Limb (tissue), 2 donors: ENCODE data around the gene ARHGAP24.

ENCODE experiments used
- DNase-seq, 2 donors: peaks; one replicate each; pipeline ENCODE4 v3.0.0-alpha.2; 2016; ENCODE audit errors: extremely low spot score in 2 of 2

The ARHGAP24 gene

DNA sequence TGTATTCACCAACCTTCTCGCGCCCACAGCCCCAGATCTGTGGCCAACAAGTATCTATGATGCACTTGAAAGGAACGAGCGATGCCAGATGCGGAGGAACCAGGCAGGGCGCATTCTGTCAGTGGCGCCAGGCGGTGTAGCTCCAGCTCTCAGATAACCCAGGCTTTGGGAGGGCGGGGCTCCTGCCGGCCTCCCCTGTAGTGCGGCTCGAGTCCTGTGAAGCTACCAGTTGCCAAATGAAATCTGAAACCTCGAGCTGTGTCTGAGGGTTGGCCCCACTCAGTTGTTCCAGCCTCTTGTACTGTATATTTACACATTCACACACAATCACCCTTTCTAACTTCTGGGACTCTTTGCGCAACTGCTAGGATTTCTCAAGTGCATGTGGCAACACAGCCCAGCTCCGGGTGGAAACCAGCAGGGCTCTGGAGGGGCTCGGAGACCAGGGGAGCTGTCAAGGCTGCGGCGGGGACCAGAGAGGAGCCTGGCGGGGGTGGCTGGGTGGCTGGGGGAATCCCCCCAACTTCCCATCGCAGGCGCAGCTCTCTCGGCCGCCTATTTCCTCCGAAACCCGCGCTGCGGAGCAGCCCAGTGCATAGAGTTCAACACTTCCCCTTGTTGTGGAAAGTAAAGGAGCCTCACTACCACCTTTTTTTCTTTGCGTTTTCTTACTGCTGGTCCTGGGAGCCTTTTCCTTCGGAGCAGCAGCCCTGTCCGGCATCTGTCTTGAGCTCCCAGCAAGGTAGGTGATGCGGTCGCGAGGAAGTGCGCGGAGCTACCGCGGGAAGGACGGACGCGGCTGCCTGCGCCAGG is at the start of gene ARHGAP24:
TSS of gene ARHGAP24 (plus strand) at position 333 of the 813 bp plus-strand sequence.
- DNase-seq = peak; percentile 83 to 90

DNA sequence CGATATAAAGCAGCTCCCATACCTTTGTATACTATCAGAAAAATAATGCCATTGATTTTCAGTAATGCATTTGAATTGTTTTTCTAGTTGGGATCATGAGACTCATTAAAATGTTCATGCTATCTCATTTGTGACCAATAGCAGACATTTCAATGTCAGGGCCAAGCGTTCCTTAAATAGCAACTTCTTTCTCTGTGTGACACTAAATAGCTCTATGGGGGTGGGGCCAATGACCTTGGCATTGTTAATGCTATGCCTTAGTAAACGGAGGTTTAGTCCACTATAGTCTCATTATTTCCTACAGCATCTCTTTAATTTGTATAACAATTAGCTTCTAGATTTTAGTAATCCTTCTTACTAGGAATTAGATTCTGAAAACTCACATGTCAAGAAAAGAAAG is 48.6 kb upstream of the ARHGAP24 start:
- DNase-seq = no peak

- no peak for DNase-seq
These were observed 47.8 kb upstream of the ARHGAP24 start for GRCh38 chr4:85427123-85427522.

GRCh38 chr4:85430226-85430625 is 44.7 kb upstream of the ARHGAP24 start:
- DNase-seq = no peak

DNA sequence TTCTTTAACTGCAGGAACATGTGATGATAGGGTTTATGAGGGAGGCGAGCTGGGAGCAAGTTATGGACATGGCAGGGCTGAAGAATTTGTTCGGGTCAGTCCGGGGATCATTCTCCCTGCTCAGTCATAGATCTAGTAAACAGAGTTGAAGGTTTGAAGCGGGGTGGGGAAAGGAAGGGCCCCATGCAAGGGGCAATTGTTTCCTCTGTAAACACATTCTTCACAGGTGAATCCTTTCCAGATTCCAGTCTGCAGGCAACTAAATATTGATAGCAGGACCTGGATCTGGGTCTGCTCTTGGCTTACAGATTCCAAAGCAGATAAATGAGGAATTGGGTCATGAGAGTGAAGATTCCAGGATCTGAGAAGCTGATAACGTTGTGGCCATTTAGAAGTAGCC is 44.3 kb upstream of the ARHGAP24 start:
- DNase-seq = no peak

DNA sequence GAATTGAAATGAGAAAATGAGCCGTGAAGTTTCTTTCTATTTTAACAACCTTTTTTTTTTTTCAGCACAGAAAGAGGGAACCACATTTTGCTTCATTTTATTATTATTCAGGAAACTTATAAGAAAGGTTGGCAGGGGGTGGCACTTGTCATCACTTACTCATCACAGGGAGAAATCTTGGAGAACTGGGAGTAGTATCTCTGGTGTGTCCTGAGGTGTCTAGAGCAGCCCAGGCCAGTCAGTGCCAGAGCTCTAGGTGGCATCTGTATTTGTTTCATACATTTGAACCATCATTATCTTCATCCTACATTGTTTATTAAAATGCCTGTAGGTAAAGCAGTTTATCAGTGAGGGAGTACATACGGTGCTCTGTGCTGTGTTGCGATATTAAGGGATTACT is 43.8 kb upstream of the ARHGAP24 start:
- DNase-seq = no peak

DNA sequence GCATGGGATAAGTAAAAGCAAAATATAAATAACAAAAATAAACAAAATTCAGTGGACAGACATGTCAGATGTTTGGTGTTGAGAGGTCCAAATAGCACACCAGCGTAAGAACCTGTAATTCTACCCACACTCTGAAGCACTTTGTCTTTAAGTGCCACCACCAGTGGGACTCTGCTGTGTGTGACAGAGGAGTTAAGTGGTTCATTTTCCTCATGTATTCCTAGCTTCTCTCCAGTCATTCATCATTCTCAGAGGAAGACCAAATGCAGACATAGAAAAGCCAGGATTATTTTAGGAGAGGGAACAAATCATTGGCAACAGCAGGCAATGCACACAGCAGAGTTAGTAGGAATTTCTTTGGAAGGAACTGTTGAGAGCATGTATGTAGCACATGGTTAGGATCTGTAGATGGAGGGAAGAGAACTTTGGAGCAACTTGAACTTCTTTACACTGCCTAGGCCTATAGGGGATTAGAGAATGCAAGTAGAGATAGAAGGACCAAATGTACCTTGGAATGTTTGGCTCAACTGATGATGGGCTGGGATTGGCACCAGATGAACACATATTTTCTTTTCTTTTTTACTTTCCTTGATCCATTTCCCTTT is 43.0 kb upstream of the ARHGAP24 start:
- no peak for DNase-seq

DNA sequence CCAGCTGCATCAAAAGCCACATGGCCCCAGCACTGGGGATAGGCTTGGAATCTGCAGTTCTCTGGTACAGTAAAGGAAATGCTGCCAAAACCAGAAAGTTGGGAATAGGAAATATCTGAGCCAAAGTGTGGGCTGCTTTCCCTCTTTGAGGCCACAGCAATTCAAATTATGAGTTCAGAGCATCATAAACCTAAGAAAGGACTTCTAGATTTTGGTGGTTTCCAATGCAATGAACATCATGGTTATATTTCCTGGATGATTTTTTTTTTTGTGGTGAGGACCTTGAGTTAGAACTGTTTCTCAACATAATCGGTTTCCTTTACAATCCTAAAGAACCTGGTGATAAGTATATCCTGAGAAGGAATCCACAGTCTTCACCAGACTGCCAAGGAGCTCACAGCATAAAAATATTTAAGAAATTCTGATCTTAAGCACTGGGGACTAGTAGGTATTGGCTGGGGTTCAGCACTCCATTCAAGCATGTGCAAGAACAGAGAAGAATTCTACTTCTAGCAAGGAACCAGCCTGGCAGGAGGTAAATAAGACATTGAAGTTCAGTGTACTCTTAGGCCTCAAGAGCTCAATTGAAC is 29.8 kb upstream of the ARHGAP24 start:
- DNase-seq = no peak

DNA sequence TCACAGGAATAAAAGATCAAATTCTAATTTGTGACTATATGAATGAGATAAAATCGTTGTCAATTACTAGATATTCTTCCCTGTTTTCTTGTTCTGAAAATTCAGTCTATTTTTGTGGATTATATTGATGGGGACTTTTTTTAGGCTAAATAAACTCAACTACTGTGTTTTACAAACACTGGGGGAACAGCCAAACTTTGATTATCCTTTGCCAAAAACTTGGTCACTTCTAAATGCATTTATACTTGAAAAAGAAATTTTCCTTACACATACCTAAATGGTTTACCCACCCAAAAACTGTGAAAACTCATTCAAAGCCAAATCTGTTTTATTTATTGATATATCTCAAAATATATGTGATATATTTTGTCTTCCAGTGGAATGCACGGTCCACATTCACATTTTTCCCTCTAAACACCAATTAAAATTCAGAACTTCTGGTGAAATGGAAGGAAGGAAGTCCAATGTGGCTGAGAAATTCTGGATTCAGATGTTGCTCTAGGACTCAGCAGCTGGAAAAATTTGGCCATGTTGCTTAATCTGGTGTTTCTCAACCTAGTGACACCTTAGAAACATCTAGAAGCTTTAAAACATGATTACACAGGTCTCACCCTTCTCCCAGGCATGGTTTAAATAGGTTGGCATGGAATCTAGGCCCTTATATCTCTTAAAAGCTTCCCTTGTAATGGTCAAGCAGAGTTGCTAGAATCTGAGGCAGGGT is 28.6 kb upstream of the ARHGAP24 start:
- no peak for DNase-seq

GRCh38 chr4:85448906-85449890 is 25.8 kb upstream of the ARHGAP24 start:
- no peak for DNase-seq

- no peak for DNase-seq
These were observed 22.8 kb upstream of the ARHGAP24 start for GRCh38 chr4:85452058-85452731.

DNA sequence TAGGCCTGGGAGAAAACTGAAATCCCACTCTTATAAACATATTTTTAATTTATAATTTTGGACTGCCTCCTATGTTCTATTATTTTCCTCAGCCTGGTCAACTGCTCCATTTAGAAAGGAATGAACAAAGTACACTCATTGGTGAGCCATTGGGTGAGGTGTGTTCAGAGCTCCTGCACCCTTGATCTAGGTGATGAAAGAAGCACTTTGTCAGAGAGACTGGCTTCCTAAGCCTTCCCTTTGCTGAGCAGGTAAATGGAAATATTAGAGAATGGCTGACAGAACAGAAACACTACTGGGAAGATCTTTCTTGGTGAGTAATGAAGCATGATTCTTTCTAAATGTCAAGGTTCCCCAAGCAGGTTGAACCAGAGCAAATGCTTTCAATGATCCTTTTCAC is 19.0 kb upstream of the ARHGAP24 start:
- no peak for DNase-seq

DNA sequence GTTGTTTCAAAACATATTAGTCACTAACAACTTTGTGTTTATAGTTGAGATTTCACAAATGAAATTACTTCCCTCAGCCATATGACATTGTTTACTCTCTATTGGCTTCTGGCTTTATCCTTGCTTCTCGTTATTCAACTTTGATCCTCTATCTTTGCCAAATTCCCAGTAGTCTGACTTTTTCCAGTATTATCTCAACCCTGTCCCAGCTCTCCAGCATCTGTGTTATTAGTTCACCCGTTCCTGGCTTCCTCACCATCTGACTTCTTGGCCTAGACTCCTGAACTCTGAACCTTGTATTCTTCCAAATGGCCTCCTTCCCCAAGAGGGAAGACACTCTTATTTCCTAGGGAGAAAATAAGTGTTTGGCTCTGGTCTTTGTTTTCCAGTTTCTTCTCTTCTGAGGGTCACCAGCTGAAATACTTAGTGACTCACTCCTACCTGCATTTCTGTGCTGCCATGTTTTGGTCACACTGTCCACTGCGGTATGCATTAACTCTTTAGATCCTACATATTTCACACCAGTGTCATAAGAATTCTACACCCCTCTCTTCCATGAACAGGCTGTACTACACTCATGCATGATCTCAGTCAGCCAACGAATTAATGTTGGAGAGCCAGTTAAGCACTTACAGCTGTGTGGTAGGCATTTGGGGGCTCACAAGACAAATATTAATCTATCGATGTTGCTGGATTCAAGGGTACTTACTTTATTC is 17.0 kb upstream of the ARHGAP24 start:
- no peak for DNase-seq

DNA sequence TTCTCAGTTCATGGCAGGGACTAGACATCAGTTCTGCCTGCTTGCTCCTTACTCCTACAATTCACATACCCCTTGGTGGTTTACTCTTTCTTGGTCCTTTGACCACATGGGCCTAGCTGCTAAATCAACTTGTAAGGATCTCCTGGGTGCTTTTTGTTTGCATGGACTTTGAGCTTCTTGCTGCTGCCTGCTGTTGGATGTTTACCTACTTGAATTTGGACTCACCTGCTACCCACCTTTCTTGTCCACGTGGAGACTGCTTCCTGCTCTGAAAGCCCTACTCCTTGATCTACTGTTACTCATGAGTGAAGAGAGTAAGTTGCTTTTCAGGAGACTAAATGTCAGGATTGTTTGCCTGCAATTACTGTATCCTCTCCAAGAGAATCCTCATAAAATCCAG is 15.2 kb upstream of the ARHGAP24 start:
- DNase-seq = no peak

DNA sequence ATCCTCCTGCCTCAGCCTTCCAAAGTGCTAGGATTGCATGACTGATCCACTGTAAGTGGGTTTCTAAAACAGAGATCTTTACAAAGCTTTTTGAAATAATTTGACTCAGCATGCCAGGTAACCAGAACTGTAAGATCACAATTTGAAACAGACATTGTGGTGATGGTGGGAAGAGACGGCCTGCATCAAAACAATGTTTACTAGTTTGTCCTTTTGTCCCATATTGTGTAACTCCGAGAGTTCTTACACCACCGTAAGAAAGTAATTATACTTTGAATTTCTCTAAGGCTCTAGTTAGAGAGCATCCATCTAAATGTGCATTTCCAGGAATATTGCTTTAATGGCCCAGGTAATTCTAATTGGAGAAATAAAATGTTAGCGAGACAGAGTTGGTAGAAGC is 594 bp upstream of the ARHGAP24 start:
- DNase-seq = no peak

- DNase-seq = peak in 1 of 2 donors; percentile 81
These were observed 782 bp downstream of the ARHGAP24 start for GRCh38 chr4:85475631-85476233.

DNA sequence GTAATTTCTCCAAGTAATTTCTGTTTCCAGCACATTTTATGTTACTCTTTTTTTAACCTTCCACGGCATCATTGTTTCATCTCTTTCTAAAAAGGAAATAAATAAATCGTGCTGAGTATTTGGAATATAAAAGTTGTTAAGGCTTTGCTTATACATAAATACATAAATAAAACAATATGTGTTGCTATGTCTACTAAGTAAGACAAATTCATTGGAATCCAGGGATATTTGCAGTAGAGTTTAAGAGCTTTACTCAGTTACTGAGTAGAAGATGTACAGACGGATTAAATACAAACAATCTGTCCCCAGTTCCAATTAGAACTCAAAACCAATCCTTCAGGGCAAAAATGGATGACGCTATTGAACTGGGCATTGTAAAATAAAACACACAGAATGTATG is 1.4 kb downstream of the ARHGAP24 start:
- DNase-seq = no peak

DNA sequence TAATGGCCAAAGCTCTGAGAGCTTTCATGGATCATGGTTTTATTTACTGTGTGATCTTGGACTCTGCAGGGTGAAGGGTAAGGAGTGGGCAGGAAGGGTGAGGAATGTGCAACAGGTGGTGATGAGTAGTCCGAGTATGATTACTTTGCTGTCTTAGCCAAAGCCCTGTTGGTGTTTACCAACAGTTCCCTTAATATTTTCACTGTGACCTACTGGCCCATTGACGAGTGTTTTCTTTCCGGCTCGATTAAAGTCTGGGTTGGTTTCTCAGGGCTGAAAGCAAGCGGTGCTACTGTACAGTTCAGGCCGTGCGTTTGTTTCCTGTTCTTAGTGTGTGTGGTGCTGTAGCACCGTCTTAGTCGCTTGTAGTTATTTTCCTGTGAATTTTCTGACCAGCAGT is 2.6 kb downstream of the ARHGAP24 start:
- DNase-seq = no peak

DNA sequence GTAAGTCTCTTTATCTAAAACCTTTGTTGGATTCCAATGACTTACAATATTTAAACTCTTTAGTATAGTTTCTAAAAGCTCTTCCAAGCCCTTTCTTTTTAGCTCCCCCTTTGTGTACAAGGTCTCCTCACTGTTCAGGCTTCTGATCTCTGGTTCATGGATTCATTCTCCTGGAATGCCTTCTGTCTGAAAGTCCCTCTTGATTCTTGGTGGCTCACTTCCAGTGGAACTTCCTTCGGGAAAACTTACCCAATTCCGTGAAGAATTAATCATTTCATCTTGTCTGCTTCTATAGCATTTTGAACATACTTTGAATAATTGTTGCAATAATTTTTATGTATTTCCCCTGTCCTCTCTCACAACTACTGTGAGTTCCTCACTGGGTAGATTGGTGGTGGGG is 3.6 kb downstream of the ARHGAP24 start:
- DNase-seq = no peak
